COLO668 (cell line): ENCODE data around the gene CRIM1.

Experiments
- DNase-seq: peaks from one replicate; lab custom pipeline; 2025; ENCODE audit not compliant: unreplicated experiment; lab: John Stamatoyannopoulos, UW

The CRIM1 gene

DNA sequence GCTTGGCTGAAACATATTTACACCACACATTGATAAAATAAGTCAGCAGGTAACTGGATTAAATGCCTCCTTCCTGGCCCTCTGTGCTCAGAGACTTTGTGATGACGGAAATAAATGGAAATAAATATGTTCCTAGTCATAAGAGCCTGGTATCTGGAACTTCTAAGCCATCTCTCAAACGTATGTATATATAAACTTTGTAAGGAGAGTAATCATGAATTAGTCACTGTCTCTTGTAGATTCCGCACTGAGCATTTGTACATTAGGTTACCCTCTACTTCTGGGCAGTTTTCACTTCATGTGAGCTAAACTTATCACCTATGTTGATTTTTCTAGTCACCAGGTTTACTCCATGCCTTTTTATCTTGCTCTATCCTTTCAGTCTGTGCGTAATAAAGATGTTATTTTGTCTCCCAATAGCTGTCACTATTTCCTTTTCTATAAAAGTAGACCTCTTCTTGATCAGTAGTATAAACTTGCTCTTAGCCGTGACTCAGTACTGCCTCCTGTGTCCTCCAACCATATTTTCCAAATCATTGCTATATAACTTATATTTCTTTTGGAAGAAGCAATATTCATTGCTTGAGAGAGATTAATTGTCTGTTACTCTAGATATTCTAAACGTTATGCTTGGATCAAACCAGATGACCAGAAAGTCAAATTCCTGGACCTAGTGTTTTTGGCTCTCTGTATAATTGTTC, 189.2 kb downstream of the CRIM1 start:
- DNase-seq, result no peak

DNA sequence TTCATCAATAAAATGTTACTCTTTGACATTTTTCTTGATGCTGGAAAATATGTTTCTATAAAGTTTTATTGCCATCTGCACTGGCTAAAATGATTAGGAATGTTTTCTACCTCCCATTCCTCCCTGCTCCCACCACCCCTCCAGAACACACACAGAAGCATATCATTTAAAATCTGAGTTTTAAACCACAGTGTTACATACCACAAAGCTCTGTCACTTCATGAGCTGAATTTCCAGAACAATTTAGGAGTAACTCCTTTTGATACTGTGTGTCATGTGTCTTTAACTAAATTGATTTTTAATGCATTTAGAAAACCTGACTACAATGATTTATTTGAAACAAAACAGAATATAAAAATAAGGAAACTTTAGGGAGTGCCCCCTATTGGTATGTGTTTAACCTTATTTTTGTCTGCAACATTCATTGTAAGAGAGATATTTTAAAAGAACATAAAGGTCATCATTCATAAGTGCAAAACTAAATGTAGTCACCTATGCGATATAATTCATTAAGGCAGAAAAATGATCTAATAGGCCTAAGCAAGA, 190.4 kb downstream of the CRIM1 start:
- DNase-seq, result no peak

DNA sequence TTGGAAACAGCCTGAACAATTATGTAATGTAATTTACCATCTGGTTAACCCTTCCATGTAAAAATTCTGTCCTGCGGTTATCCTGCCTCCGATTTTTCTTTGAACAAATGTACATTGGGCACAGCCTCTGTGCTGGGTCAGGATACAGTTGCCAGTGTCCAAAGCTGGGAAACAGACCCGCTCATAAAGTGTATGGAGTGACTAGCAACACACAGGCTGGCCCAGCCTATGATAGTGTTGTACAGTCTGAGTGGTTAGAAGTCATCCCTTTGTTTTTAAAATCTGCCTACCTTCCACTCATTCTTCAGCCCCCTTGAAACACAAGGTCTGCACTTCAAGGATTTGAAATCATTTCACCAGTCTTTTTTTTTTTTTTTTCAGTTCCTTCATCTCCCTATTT, 192.3 kb downstream of the CRIM1 start:
- DNase-seq, result no peak

- no peak for DNase-seq
Measured at GRCh38 chr2:36549165-36549574, 193.6 kb downstream of the CRIM1 start.

DNA sequence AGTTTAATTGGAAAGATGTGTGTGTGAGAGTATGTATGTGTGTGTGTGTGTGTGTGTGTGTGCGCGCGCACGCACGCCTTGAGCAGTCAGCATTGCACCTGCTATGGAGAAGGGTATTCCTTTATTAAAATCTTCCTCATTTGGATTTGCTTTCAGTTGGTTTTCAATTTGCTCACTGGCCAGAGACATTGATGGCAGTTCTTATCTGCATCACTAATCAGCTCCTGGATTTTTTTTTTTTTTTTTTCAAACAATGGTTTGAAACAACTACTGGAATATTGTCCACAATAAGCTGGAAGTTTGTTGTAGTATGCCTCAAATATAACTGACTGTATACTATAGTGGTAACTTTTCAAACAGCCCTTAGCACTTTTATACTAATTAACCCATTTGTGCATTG, 194.4 kb downstream of the CRIM1 start:
- DNase-seq, result no peak

DNA sequence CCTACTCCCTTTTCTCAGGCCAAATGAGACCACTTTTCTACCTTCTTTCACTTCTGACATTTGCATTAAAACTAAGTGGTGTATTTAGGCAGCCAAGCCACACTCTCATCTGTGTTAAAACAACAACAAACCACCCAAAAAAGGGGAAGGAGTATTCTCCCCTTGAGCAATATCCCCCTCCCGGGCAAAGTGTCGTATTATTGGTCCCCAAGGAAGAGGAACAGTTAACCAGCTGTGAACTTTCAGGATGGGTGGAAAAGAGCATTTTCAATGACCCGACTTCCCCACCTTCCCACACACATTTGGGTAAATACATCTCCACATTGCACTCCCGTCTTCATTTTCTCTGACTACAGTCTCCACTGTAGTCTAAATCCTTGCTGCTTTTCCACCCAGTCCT, 198.1 kb downstream of the CRIM1 start:
- no peak for DNase-seq

- DNase-seq, result no peak
Measured at GRCh38 chr2:36554531-36554930, 199.0 kb downstream of the CRIM1 start.

- DNase-seq, result no peak
Measured at GRCh38 chr2:36555789-36556188, 200.2 kb downstream of the CRIM1 start.

DNA sequence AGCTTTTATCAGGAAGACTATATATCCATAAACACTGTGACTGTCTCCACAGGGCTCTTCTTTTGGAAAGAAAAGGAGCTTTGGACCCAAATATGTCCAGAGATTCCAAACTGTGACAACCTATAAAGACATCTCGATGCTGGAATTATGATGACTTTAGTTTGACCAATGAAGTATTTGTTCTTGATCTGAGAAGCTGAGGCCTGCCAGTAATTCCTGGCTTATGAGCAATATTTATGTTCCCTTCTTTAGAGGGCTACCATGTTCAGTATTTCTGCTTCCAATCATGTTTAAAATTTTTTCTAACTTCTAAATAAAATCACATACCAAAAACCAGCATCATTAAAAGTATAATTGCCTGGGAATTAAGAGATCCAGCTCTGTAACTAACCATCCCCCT, 201.3 kb downstream of the CRIM1 start:
- DNase-seq, result no peak

GRCh38 chr2:36559221-36559942, 203.8 kb downstream of the CRIM1 start:
- DNase-seq, result no peak

GRCh38 chr2:36560726-36561125, 205.1 kb downstream of the CRIM1 start:
- no peak for DNase-seq

DNA sequence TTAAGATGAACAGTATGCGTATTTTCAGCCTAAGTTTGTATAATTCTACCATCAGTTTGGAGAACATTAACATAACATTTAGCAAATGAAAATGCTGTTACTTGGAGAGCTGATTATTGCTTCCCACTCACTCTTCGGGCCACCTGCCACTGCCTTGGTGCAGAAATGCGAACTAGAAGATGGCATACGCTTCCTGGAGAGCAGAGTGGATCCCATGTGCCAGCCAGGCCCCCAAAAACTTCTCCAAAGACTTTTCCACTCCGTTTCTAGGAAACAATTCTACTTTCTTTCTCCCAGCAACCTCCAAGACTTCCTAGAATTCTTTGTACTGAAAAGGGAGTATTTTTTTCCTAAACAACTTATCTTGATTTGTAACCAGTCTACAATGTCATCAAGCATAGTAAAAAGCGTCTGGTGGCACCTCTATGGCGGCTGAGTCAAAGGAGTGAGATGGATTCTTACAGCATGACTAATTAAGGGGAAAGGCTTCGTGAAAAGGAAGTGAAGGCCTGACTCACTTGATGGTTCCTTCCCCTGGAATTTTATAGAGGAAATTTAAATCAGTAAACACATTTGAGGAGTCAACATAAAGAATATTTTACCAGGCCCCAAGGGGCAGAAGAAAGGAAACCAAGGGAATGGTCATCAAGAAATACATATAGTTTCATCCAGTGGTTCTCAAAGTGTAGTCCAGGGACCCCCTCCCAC, 205.8 kb downstream of the CRIM1 start:
- no peak for DNase-seq

GRCh38 chr2:36562240-36562639, 206.7 kb downstream of the CRIM1 start:
- no peak for DNase-seq

- DNase-seq, result no peak
Measured at GRCh38 chr2:36562973-36563532, 207.5 kb downstream of the CRIM1 start.

GRCh38 chr2:36564377-36564930, 208.9 kb downstream of the CRIM1 start:
- DNase-seq, result no peak

- no peak for DNase-seq
Measured at GRCh38 chr2:36565712-36566111, 210.1 kb downstream of the CRIM1 start.

GRCh38 chr2:36566887-36567286, 211.3 kb downstream of the CRIM1 start:
- no peak for DNase-seq

DNA sequence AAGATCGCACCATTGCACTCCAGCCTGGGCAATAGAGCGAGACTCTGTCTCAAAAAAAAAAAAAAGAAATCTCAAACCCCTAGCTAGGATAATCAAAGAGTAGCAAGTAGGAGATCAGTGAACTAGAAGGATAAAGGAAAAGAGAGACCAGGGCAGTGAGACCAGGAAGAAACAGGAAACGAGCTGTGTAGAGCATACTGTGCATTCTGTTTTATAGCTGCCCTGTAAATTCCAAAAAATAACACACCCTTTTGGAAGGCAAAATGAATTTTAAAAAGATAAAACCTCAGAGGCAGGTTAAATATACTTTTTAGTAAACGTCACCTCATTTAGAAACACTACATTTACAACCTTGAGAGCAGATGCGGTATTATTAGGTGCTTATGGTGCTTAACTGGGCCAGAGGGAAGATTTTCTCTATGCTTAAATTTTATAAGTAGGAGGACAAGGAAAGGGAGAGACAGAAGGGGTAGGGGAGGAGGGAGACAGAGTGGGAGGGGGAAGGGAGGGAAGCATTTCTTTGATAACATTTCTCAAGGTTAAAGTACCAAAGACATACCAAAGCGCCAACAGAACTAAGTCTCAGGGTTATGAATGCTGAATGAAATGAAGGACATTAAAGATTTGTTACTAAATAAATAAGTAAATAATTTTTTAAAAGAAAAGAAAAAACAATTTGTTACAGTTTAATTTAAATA, 212.3 kb downstream of the CRIM1 start:
- no peak for DNase-seq

- DNase-seq, result no peak
Measured at GRCh38 chr2:36568516-36569246, 213.1 kb downstream of the CRIM1 start.

DNA sequence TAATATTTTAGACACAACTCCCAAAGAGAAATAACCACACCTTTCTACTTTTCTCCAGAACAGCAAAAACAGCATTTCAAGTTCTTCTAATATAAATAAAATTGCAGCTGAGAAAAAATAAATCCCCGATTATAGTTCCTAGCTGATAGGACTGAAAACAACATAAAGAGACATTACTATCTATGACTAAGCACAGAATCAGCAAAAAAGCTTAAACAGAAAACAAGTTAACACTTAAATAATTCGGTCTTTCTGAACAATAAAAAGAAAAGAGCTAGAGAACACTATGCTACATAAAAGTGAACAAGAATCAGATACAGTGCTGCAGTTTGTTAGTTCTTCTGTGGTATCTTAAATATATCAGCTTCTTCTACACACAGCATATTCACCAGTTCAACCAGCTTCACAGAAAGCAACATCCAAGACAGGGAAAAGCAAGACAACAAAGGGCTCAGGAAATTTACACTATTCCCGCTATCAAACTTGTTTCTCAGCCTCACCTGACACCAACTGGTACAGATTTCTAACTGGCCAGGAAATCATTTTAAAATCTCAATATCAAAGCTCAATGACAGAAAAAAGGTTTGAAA, 213.8 kb downstream of the CRIM1 start:
- DNase-seq, result no peak
